ENCODE results near the gene LMBRD1.

DNA sequence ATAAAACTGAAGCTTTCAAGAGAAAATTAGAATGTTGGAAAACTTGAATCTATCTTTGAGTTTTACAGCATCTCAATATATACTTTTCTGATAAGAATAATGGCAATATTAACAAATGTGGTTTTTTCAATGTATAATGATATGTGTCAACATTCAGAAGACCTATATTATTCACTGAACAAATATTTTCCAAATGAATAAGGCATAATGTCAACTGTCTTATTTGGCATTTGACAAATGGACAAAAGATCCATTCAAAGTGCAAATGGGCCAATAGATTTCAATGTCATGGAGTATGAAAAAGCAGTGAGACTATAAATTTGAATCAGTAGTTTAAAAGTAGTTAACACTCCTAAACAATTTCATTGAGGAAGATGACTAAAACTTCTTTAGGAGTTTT lies 20.9 kb downstream of the LMBRD1 start:
- TF ChIP-seq, protein P1, sequence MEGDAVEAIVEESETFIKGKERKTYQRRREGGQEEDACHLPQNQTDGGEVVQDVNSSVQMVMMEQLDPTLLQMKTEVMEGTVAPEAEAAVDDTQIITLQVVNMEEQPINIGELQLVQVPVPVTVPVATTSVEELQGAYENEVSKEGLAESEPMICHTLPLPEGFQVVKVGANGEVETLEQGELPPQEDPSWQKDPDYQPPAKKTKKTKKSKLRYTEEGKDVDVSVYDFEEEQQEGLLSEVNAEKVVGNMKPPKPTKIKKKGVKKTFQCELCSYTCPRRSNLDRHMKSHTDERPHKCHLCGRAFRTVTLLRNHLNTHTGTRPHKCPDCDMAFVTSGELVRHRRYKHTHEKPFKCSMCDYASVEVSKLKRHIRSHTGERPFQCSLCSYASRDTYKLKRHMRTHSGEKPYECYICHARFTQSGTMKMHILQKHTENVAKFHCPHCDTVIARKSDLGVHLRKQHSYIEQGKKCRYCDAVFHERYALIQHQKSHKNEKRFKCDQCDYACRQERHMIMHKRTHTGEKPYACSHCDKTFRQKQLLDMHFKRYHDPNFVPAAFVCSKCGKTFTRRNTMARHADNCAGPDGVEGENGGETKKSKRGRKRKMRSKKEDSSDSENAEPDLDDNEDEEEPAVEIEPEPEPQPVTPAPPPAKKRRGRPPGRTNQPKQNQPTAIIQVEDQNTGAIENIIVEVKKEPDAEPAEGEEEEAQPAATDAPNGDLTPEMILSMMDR (conservative IDR thresholded peaks at IDR 0.05; ENCODE audit: low read length) = no peak
- no peak for TF ChIP-seq EZH2phosphoT487 (IDR thresholded peaks at IDR 0.05; ENCODE audit: borderline replicate concordance)
